ENCODE measurements around the gene CCS. TPM values are rescaled to one million over a fixed set of nuclear protein-coding genes. Genes with fewer than 3 reads are reported as not detected.
"Not testable (repeated sequence)": the region's sequence is repeated elsewhere in the genome, so short reads cannot be mapped to it uniquely, and the experiment has no call there.

The CCS gene
- total RNA-seq, 2 experiments from 2014 or later, result 31.7 to 36.7 TPM

DNA sequence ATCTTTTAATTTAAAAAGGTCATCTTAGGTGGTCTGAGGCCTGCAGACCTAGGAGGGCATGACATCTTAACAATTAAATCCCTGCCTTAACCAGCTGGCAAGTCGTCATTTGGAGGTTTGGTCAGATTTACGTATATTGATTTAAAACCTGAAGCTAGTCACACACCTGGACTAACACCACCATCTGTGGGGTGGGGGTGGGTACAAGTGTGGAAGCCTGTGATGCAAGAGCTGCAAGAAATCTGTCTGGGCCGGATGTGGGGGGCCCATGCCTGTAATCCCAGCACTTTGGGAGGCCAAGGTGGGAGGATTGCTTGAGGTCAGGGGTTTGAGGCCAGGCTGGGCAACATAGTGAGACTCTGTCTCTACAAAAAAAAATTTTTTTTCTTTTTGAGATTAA, 11.7 kb upstream of the CCS start:
- BruUV-seq (replicated peaks), result no TSS peak
- H3K4me2 ChIP-seq (ENCODE audit: low read length), result no peak overlapping the region
- H3K4me1 ChIP-seq (ENCODE audit: insufficient read depth, low read length, poor library complexity, severe bottlenecking), result no peaks in the 10 kb centered on the region
- ChIA-PET POLR2A (interaction anchor here (1.0 to 1.2 kb wide), 3 partner anchors 35 to 97 kb away, joined by 3 to 5 read pairs (median 4); partner anchors contain the start of genes RBM14 and RBM4B), CTCF (ENCODE audit: unreplicated experiment) (no interaction called here)
- H3K36me3 ChIP-seq (ENCODE audit: insufficient read depth, low read length), result no peaks in the 10 kb centered on the region
- no peak for TF ChIP-seq EZH2phosphoT487 (IDR thresholded peaks at IDR 0.05; ENCODE audit: borderline replicate concordance, low read depth, low read length)
- TF ChIP-seq, protein P1, sequence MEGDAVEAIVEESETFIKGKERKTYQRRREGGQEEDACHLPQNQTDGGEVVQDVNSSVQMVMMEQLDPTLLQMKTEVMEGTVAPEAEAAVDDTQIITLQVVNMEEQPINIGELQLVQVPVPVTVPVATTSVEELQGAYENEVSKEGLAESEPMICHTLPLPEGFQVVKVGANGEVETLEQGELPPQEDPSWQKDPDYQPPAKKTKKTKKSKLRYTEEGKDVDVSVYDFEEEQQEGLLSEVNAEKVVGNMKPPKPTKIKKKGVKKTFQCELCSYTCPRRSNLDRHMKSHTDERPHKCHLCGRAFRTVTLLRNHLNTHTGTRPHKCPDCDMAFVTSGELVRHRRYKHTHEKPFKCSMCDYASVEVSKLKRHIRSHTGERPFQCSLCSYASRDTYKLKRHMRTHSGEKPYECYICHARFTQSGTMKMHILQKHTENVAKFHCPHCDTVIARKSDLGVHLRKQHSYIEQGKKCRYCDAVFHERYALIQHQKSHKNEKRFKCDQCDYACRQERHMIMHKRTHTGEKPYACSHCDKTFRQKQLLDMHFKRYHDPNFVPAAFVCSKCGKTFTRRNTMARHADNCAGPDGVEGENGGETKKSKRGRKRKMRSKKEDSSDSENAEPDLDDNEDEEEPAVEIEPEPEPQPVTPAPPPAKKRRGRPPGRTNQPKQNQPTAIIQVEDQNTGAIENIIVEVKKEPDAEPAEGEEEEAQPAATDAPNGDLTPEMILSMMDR (conservative IDR thresholded peaks at IDR 0.05; ENCODE audit: low read length), result no peak
- H2AFZ ChIP-seq (ENCODE audit: low read length), result 0 out of 2 replicates have a peak overlapping the region, but pooled peaks have one; percentile 3
- no peak for DNase-seq (ENCODE audit: low spot score)
- H3K9me3 ChIP-seq (ENCODE audit: low read length), result peaks cover 13% of the 10 kb centered on the region; the same call in 1 of the 2 replicates
- H3K9me2 ChIP-seq (ENCODE audit: insufficient read depth, low read length), result no peaks in the 10 kb centered on the region
- no peaks in the 10 kb centered on the region for H4K20me1 ChIP-seq (ENCODE audit: insufficient read depth, low read length)
- intact Hi-C loops (cut with micrococcal nuclease; ENCODE audit: unreplicated experiment), result no loop called here
- no peak overlapping the region for H3K4me3 ChIP-seq (ENCODE audit: low read depth, low read length, poor library complexity, severe bottlenecking)
- no peaks in the 10 kb centered on the region for H3K79me2 ChIP-seq (ENCODE audit: insufficient read depth, low read depth, low read length)
- no peak overlapping the region for H3K27ac ChIP-seq (ENCODE audit: low read depth, low read length, poor library complexity, severe bottlenecking)

DNA sequence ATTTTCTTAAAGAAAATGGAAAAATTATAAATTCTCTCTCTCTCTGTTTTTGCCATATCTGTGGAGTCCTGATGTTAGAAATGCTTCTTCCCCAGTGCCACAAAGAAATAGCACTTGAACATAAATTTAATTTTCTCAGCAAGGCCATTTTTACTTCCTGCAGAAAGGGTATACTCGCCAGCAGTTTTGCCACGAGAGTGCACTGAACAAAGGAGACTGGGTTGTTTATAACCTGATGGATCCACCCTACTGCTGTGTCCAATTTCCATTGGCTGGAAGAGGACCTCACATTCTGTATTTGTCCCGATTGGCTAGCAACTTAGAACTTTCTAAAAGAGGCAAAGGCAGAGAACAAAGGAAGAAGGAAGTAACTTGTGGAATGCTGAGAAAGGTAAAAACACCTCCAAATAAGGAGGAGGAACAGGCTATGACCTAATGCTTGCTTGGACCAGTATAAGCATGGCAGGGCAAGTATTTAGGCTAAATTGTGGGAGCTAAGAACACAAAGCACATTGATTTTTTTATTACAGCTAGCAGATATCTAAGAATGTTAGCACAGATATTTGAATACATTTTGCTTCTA, 10.3 kb upstream of the CCS start:
- peaks cover 13% of the 10 kb centered on the region; the same call in 1 of the 2 replicates for H3K9me3 ChIP-seq (ENCODE audit: low read length)
- BruUV-seq (replicated peaks), result not testable (repeated sequence)

DNA sequence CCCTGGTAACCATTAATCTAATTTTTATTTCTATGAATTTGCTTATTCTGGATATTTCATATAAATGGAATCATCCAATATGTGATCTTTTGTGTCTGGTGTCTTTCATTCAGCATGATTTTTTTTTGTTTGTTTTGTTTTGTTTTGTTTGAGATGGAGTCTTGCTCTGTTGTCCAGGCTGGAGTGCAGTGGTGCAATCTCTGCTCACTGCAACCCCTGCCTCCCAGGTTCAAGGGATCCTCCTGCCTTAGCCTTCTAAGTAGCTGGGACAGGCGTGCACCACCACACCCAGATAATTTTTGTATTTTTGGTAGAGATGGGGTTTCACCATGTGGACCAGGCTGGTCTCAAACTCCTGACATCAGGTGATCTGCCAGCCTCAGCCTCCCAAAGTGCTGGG, 7.5 kb upstream of the CCS start:
- H3K36me3 ChIP-seq (ENCODE audit: insufficient read depth, low read length); BruUV-seq (replicated peaks); H3K27ac ChIP-seq (ENCODE audit: low read depth, low read length, poor library complexity, severe bottlenecking); H3K4me2 ChIP-seq (ENCODE audit: low read length); intact Hi-C loops (cut with micrococcal nuclease; ENCODE audit: unreplicated experiment); H2AFZ ChIP-seq (ENCODE audit: low read length); DNase-seq (ENCODE audit: low spot score); H3K4me3 ChIP-seq (ENCODE audit: low read depth, low read length, poor library complexity, severe bottlenecking); H3K9me2 ChIP-seq (ENCODE audit: insufficient read depth, low read length); POLR2A ChIA-PET; H3K79me2 ChIP-seq (ENCODE audit: insufficient read depth, low read depth, low read length); CTCF ChIA-PET (ENCODE audit: unreplicated experiment); H4K20me1 ChIP-seq (ENCODE audit: insufficient read depth, low read length); H3K4me1 ChIP-seq (ENCODE audit: insufficient read depth, low read length, poor library complexity, severe bottlenecking): not testable (repeated sequence)
- H3K9me3 ChIP-seq (ENCODE audit: low read length), result peaks cover 13% of the 10 kb centered on the region; the same call in 1 of the 2 replicates

More for the DNA sequence above, 10.3 kb upstream of the CCS start:
- H3K4me2 ChIP-seq (ENCODE audit: low read length); H2AFZ ChIP-seq (ENCODE audit: low read length); H3K79me2 ChIP-seq (ENCODE audit: insufficient read depth, low read depth, low read length); H3K9me2 ChIP-seq (ENCODE audit: insufficient read depth, low read length); DNase-seq (ENCODE audit: low spot score); intact Hi-C loops (cut with micrococcal nuclease; ENCODE audit: unreplicated experiment); H3K36me3 ChIP-seq (ENCODE audit: insufficient read depth, low read length); CTCF ChIA-PET (ENCODE audit: unreplicated experiment); H3K4me1 ChIP-seq (ENCODE audit: insufficient read depth, low read length, poor library complexity, severe bottlenecking); POLR2A ChIA-PET; H3K27ac ChIP-seq (ENCODE audit: low read depth, low read length, poor library complexity, severe bottlenecking); H3K4me3 ChIP-seq (ENCODE audit: low read depth, low read length, poor library complexity, severe bottlenecking); H4K20me1 ChIP-seq (ENCODE audit: insufficient read depth, low read length): not testable (repeated sequence)

DNA sequence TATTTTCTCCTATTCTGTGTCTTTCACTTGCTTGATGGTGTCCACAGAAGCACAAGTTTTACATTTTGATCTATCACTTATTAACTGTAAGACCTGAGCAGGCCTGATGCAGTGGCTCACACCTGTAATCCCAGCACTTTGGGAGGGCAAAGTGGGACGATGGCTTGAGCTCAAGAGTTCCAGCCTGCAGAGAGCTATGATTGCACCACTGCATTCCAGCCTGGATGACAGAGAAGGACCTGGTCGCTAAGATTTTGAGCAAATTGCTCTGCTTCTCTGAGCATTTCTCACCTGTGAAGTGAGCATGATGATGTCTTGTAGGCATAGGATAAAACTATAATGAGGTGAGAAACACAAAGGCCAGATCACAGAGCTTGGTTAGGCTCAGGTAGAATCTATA, 6.8 kb upstream of the CCS start:
- ChIA-PET POLR2A (no interaction called here), CTCF (ENCODE audit: unreplicated experiment) (no interaction called here)
- TF ChIP-seq, protein P1 (conservative IDR thresholded peaks at IDR 0.05; ENCODE audit: low read length), result no peak
- TF ChIP-seq EZH2phosphoT487 (IDR thresholded peaks at IDR 0.05; ENCODE audit: borderline replicate concordance, low read depth, low read length), result no peak
- Histone ChIP-seq H3K27ac (ENCODE audit: low read depth, low read length, poor library complexity, severe bottlenecking) (no peak overlapping the region), H3K9me3 (ENCODE audit: low read length) (peaks cover 13% of the 10 kb centered on the region; the same call in 1 of the 2 replicates), H3K9me2 (ENCODE audit: insufficient read depth, low read length) (no peaks in the 10 kb centered on the region), H3K4me2 (ENCODE audit: low read length) (no peak overlapping the region), H3K4me1 (ENCODE audit: insufficient read depth, low read length, poor library complexity, severe bottlenecking) (no peaks in the 10 kb centered on the region), H3K36me3 (ENCODE audit: insufficient read depth, low read length) (no peaks in the 10 kb centered on the region), H3K4me3 (ENCODE audit: low read depth, low read length, poor library complexity, severe bottlenecking) (no peak overlapping the region), H2AFZ (ENCODE audit: low read length) (no peak overlapping the region), H4K20me1 (ENCODE audit: insufficient read depth, low read length) (no peaks in the 10 kb centered on the region), H3K79me2 (ENCODE audit: insufficient read depth, low read depth, low read length) (no peaks in the 10 kb centered on the region)
- no peak for DNase-seq (ENCODE audit: low spot score)
- no TSS peak for BruUV-seq (replicated peaks)
- intact Hi-C loops (cut with micrococcal nuclease; ENCODE audit: unreplicated experiment), result no loop called here

DNA sequence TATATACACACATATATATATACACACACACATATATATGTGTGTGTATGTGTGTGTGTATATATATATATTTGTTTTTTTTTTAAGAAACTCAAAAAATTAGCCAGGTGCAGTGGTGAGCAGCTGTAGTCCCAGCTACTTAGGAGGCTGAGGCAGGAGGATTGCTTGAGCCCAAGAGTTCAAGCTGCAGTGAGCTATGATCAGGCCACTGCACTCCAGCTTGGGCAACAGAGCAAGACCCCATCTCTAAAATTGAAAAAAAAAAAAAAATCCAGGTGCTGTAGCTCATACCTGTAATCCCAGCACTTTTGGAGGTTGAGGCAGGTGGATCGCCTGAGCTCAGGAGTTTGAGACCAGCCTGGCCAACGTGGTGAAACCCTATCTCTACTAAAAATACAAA, 3.7 kb upstream of the CCS start:
- CTCF ChIA-PET (ENCODE audit: unreplicated experiment), result interaction anchor here (0.7 kb wide), 1 partner anchor 12 kb away, joined by 3 read pairs; no protein-coding TSS in a partner anchor
- POLR2A ChIA-PET, result interaction anchor here (0.6 kb wide), 1 partner anchor 1202 kb away, joined by 3 read pairs; no protein-coding TSS in a partner anchor
- H3K9me3 ChIP-seq (ENCODE audit: low read length); H3K9me2 ChIP-seq (ENCODE audit: insufficient read depth, low read length); H3K4me2 ChIP-seq (ENCODE audit: low read length); H3K27ac ChIP-seq (ENCODE audit: low read depth, low read length, poor library complexity, severe bottlenecking); DNase-seq (ENCODE audit: low spot score); intact Hi-C loops (cut with micrococcal nuclease; ENCODE audit: unreplicated experiment); BruUV-seq (replicated peaks); H3K4me3 ChIP-seq (ENCODE audit: low read depth, low read length, poor library complexity, severe bottlenecking); H2AFZ ChIP-seq (ENCODE audit: low read length); H3K36me3 ChIP-seq (ENCODE audit: insufficient read depth, low read length); H4K20me1 ChIP-seq (ENCODE audit: insufficient read depth, low read length); H3K79me2 ChIP-seq (ENCODE audit: insufficient read depth, low read depth, low read length): not testable (repeated sequence)
- H3K4me1 ChIP-seq (ENCODE audit: insufficient read depth, low read length, poor library complexity, severe bottlenecking), result peaks cover 13% of the 10 kb centered on the region
